Measurements from ENCODE around the gene CCDC85C. TPM values are rescaled to one million over a fixed set of nuclear protein-coding genes. Genes with fewer than 3 reads are reported as not detected.

CCDC85C gene
- total RNA-seq, 1 experiment from 2014 or later, result 33.2 TPM

GRCh38 chr14:99535908-99536778 is 67.9 kb downstream of the CCDC85C start:
- H3K4me1 ChIP-seq (ENCODE audit: insufficient read depth, low read length), result no peaks in the 10 kb centered on the region; the same call in 1 of the 2 replicates
- no peaks in the 10 kb centered on the region for H3K9me3 ChIP-seq (ENCODE audit: control insufficient read depth, low read depth, low read length)
- H3K79me2 ChIP-seq (ENCODE audit: insufficient read depth, low read length), result no peaks in the 10 kb centered on the region; the same call in 1 of the 2 replicates
- H3K4me2 ChIP-seq (ENCODE audit: insufficient read depth, insufficient read length, low read length), result no peak overlapping the region
- Mint-ChIP-seq H3K36me3 (ENCODE audit: insufficient read depth in 1 of 3, low read depth in 3 of 3) (no peaks in the 10 kb centered on the region), H3K9me3 (no peaks in the 10 kb centered on the region), H3K4me1 (peaks cover 30 to 51% of the 10 kb centered on the region in 2 experiments), H3K27me3 (ENCODE audit: low read depth) (peaks cover 2% of the 10 kb centered on the region; the same call in 1 of the 2 replicates), H3K27ac (peak overlapping the region in 1 of 3 experiments; percentile 32; a peak in 1 of 7 replicates), H3K4me3 (peak overlapping the region in 1 of 2 experiments; percentile 23; a peak in 1 of 5 replicates)
- no peak overlapping the region for H3K56ac ChIP-seq (ENCODE audit: insufficient read length, low read depth, low read length)
- no peak overlapping the region for H3T11ph ChIP-seq (ENCODE audit: low read length)
- DNase-seq, result no peak
- no peak overlapping the region for H3K14ac ChIP-seq (ENCODE audit: insufficient read depth, low read length)
- WGBS (ENCODE audit: extremely low coverage, insufficient read length, low lambda C conversion rate), result no CpG with 5 or more reads among the region's 24 CpGs
- no peak overlapping the region for H3K9ac ChIP-seq (ENCODE audit: extremely low read depth, insufficient read length, low read length)
- H2BK5ac ChIP-seq (ENCODE audit: insufficient read length, low read length), result no peak overlapping the region
- H3K23ac ChIP-seq (ENCODE audit: insufficient read length, low read depth, low read length), result no peak overlapping the region
- no peak overlapping the region for H2AK5ac ChIP-seq (ENCODE audit: insufficient read length, low read length)
- no peak overlapping the region for H2BK120ac ChIP-seq (ENCODE audit: low read depth, low read length, poor library complexity, severe bottlenecking)
- H4K8ac ChIP-seq (replicated peaks; ENCODE audit: insufficient read length, low read depth, low read length), result no peak overlapping the region
- no peak overlapping the region for H3K4ac ChIP-seq (ENCODE audit: low read depth, low read length)
- no peak overlapping the region for H2BK20ac ChIP-seq (ENCODE audit: low read depth, low read length, poor library complexity, severe bottlenecking)
- H3K23me2 ChIP-seq (ENCODE audit: insufficient read length, low read depth, low read length, poor library complexity, severe bottlenecking), result no peaks in the 10 kb centered on the region
- peaks cover 4% of the 10 kb centered on the region for H4K20me1 ChIP-seq (ENCODE audit: control insufficient read depth, insufficient read depth, insufficient read length)
- no peak overlapping the region for H2BK12ac ChIP-seq (ENCODE audit: insufficient read length, low read depth, low read length)
- no peak overlapping the region for H3K18ac ChIP-seq (ENCODE audit: insufficient read length, low read depth, low read length)
- TF ChIP-seq CTCF (conservative IDR thresholded peaks at IDR 0.05), result no peak
- H4K91ac ChIP-seq (ENCODE audit: insufficient read length, low read depth, low read length), result no peak overlapping the region
- H2BK15ac ChIP-seq (ENCODE audit: low read depth, low read length), result no peak overlapping the region
- peaks cover 3% of the 10 kb centered on the region for H3K79me1 ChIP-seq (ENCODE audit: insufficient read depth, low read depth, low read length, poor library complexity, severe bottlenecking)
- H4K5ac ChIP-seq (ENCODE audit: insufficient read length, low read depth, low read length), result no peak overlapping the region
- H3K27me3 ChIP-seq (ENCODE audit: insufficient read depth, low read length), result no peaks in the 10 kb centered on the region
- H2AFZ ChIP-seq (ENCODE audit: low read length), result no peak overlapping the region
- no peak overlapping the region for H3K27ac ChIP-seq (ENCODE audit: insufficient read length, low read depth, low read length)
